SK-N-SH treated with all-trans-retinoic acid at 6 μM for 48 hours (cell line): ENCODE results near the gene EEFSEC.

Experiments
- CSDC2 ChIP-seq: fragments of 250-450 bp; sonication (Bioruptor Pico); IDR thresholded peaks from 2 replicates; pipeline ENCODE4 v1.5.0; 2020; ENCODE audit warnings: mild to moderate bottlenecking, moderate library complexity
- ISL1 ChIP-seq: fragments of 250-450 bp; sonication (Bioruptor Pico); IDR thresholded peaks from 2 replicates; pipeline ENCODE4 v2.1.2; 2022; ENCODE audit warnings: mild to moderate bottlenecking, moderate library complexity
- TCF4 ChIP-seq: fragments of 250-450 bp; sonication (Bioruptor Pico); IDR thresholded peaks from 2 replicates; pipeline ENCODE4 v1.8.0; 2021; ENCODE audit warnings: mild to moderate bottlenecking, moderate library complexity, borderline replicate concordance
- TOX ChIP-seq: fragments of 250-450 bp; sonication (Bioruptor Pico); IDR thresholded peaks from 2 replicates; pipeline ENCODE4 v1.8.0; 2021; ENCODE audit warnings: mild to moderate bottlenecking, moderate library complexity, borderline replicate concordance
- ZFP30 ChIP-seq: fragments of 450-650 bp; formaldehyde crosslinking; IDR thresholded peaks from 2 replicates; pipeline ENCODE4 v1.5.0; 2022; ENCODE audit warnings: mild to moderate bottlenecking, moderate library complexity
- ZNF70 ChIP-seq: fragments of 450-650 bp; formaldehyde crosslinking; IDR thresholded peaks from 2 replicates; pipeline ENCODE4 v1.5.0; 2020; ENCODE audit warnings: mild to moderate bottlenecking, moderate library complexity
- TF ChIP-seq, protein P1 (sequence below): fragments of 250-450 bp; sonication (Bioruptor Pico); IDR thresholded peaks from 2 replicates; pipeline ENCODE4 v1.5.0; 2020; ENCODE audit warnings: mild to moderate bottlenecking, moderate library complexity
- TF ChIP-seq, protein P2 (sequence below): fragments of 250-450 bp; sonication (Bioruptor Pico); IDR thresholded peaks from 2 replicates; pipeline ENCODE4 v1.5.1; 2020; ENCODE audit warnings: low read depth, mild to moderate bottlenecking, moderate library complexity
- TF ChIP-seq, protein P3 (sequence below): fragments of 250-450 bp; sonication (Bioruptor Pico); IDR thresholded peaks from 2 replicates; pipeline ENCODE4 v1.8.0; 2021; ENCODE audit warnings: low read depth, mild to moderate bottlenecking, moderate library complexity, borderline replicate concordance
- TF ChIP-seq, protein P4 (sequence below): fragments of 250-450 bp; sonication (Bioruptor Pico); IDR thresholded peaks from 2 replicates; pipeline ENCODE4 v1.8.0; 2020; ENCODE audit warnings: mild to moderate bottlenecking, moderate library complexity, borderline replicate concordance

DNA sequence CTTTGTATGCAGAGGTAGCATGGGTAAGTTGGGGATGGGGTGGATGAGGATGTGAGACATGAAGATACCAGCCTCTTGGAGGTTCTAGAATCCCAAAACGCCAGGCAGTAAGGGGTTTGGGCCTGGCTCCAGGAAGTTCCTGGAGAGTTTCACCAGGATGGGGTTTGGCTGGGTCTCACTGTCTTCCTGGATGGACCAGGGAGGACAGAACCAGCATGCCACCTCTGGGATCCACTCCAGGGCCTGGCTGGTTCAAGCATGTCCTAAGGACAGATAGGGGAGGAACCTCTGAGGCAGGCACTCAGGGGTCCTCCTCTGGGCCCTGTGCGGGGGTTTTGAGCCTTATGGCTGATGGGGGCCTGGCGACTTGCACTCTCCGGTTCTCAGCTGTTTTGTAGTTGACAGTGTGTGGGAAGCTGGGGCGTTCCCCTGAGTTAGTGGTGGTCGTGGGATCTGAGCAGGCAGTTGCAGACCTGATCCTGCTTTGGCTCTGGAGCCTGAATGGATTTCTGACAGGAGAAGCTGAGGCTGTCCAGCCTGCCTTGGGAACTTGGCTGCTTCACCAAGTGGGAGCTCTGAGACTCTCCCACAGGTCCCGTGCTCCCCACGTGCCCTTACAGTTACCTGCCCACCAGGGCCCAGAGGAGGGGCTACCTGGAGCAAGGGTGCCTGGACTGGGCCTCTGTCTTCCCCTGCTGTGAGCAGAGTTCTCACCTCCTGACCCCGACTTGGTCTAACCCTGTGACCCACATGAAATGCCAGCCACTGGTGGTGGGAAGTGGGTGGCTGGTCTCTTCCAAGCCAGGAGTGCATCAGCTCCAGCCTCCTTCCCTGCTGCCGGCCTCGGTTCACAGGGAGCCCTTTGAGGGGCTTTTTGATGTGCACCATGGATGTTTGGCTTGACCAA lies 128.4 kb downstream of the EEFSEC start:
- TF ChIP-seq TCF4 (CRISPR knock-in tag) (no peak), ISL1 (CRISPR knock-in tag) (no peak), ZNF70 (CRISPR knock-in tag) (no peak), ZFP30 (CRISPR knock-in tag) (no peak), TOX (CRISPR knock-in tag) (no peak), CSDC2 (CRISPR knock-in tag) (no peak)
- TF ChIP-seq, protein P1, sequence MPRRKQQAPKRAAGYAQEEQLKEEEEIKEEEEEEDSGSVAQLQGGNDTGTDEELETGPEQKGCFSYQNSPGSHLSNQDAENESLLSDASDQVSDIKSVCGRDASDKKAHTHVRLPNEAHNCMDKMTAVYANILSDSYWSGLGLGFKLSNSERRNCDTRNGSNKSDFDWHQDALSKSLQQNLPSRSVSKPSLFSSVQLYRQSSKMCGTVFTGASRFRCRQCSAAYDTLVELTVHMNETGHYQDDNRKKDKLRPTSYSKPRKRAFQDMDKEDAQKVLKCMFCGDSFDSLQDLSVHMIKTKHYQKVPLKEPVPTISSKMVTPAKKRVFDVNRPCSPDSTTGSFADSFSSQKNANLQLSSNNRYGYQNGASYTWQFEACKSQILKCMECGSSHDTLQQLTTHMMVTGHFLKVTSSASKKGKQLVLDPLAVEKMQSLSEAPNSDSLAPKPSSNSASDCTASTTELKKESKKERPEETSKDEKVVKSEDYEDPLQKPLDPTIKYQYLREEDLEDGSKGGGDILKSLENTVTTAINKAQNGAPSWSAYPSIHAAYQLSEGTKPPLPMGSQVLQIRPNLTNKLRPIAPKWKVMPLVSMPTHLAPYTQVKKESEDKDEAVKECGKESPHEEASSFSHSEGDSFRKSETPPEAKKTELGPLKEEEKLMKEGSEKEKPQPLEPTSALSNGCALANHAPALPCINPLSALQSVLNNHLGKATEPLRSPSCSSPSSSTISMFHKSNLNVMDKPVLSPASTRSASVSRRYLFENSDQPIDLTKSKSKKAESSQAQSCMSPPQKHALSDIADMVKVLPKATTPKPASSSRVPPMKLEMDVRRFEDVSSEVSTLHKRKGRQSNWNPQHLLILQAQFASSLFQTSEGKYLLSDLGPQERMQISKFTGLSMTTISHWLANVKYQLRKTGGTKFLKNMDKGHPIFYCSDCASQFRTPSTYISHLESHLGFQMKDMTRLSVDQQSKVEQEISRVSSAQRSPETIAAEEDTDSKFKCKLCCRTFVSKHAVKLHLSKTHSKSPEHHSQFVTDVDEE: no peak
- TF ChIP-seq, protein P2, sequence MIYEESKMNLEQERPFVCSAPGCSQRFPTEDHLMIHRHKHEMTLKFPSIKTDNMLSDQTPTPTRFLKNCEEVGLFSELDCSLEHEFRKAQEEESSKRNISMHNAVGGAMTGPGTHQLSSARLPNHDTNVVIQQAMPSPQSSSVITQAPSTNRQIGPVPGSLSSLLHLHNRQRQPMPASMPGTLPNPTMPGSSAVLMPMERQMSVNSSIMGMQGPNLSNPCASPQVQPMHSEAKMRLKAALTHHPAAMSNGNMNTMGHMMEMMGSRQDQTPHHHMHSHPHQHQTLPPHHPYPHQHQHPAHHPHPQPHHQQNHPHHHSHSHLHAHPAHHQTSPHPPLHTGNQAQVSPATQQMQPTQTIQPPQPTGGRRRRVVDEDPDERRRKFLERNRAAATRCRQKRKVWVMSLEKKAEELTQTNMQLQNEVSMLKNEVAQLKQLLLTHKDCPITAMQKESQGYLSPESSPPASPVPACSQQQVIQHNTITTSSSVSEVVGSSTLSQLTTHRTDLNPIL (CRISPR knock-in tag): no peak
- TF ChIP-seq, protein P3, sequence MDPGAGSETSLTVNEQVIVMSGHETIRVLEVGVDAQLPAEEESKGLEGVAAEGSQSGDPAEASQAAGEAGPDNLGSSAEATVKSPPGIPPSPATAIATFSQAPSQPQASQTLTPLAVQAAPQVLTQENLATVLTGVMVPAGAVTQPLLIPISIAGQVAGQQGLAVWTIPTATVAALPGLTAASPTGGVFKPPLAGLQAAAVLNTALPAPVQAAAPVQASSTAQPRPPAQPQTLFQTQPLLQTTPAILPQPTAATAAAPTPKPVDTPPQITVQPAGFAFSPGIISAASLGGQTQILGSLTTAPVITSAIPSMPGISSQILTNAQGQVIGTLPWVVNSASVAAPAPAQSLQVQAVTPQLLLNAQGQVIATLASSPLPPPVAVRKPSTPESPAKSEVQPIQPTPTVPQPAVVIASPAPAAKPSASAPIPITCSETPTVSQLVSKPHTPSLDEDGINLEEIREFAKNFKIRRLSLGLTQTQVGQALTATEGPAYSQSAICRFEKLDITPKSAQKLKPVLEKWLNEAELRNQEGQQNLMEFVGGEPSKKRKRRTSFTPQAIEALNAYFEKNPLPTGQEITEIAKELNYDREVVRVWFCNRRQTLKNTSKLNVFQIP (CRISPR knock-in tag): no peak
- TF ChIP-seq, protein P4, sequence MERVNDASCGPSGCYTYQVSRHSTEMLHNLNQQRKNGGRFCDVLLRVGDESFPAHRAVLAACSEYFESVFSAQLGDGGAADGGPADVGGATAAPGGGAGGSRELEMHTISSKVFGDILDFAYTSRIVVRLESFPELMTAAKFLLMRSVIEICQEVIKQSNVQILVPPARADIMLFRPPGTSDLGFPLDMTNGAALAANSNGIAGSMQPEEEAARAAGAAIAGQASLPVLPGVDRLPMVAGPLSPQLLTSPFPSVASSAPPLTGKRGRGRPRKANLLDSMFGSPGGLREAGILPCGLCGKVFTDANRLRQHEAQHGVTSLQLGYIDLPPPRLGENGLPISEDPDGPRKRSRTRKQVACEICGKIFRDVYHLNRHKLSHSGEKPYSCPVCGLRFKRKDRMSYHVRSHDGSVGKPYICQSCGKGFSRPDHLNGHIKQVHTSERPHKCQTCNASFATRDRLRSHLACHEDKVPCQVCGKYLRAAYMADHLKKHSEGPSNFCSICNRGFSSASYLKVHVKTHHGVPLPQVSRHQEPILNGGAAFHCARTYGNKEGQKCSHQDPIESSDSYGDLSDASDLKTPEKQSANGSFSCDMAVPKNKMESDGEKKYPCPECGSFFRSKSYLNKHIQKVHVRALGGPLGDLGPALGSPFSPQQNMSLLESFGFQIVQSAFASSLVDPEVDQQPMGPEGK (CRISPR knock-in tag): no peak
